ENCODE measurements around the gene PITPNC1. TPM values are rescaled to one million over a fixed set of nuclear protein-coding genes. Genes with fewer than 3 reads are reported as not detected.

Gene PITPNC1
- polyA plus RNA-seq, 1 donor from 2014 or later: 18.8 TPM

GRCh38 chr17:67369676-67370075, 7.4 kb upstream of the PITPNC1 start:
- Histone ChIP-seq H3K4me2 (ENCODE audit: low read length) (no peak overlapping the region), H3K27me3 (ENCODE audit: insufficient read depth, low read depth, low read length) (no peaks in the 10 kb centered on the region), H3K9ac (ENCODE audit: low read length) (no peak overlapping the region), H4K20me1 (ENCODE audit: insufficient read depth) (no peaks in the 10 kb centered on the region), H3K27ac (ENCODE audit: low read length) (no peak overlapping the region), H2AFZ (ENCODE audit: low read depth, low read length) (no peak overlapping the region), H3K36me3 (ENCODE audit: insufficient read depth, low read length) (no peaks in the 10 kb centered on the region), H3K4me3 (ENCODE audit: low read length) (no peak overlapping the region), H3F3A (ENCODE audit: insufficient read depth, low read length, poor library complexity, severe bottlenecking) (no peaks in the 10 kb centered on the region), H3K79me2 (replicated peaks; ENCODE audit: insufficient read depth, low read length) (peaks cover 22% of the 10 kb centered on the region), H3K9me3 (ENCODE audit: low read length) (no peaks in the 10 kb centered on the region), H3K9me2 (ENCODE audit: insufficient read depth, low read length) (no peaks in the 10 kb centered on the region)
- TF ChIP-seq RAD21 (conservative IDR thresholded peaks at IDR 0.05): no peak
- no peak for TF ChIP-seq CTCF (IDR thresholded peaks at IDR 0.05; ENCODE audit: poor library complexity, severe bottlenecking)
- TF ChIP-seq EP300 (conservative IDR thresholded peaks at IDR 0.05; ENCODE audit: poor library complexity, severe bottlenecking): no peak
- TF ChIP-seq EZH2 (IDR thresholded peaks at IDR 0.05; ENCODE audit: borderline replicate concordance, insufficient read depth, low read length, poor library complexity, severe bottlenecking): no peak
- TF ChIP-seq SMC3 (conservative IDR thresholded peaks at IDR 0.05; ENCODE audit: poor library complexity): no peak
- no peak for TF ChIP-seq REST (IDR thresholded peaks at IDR 0.05; ENCODE audit: borderline replicate concordance)

GRCh38 chr17:67372751-67373150, 4.3 kb upstream of the PITPNC1 start:
- Histone ChIP-seq H3K9me2 (ENCODE audit: insufficient read depth, low read length) (no peaks in the 10 kb centered on the region), H3F3A (ENCODE audit: insufficient read depth, low read length, poor library complexity, severe bottlenecking) (no peaks in the 10 kb centered on the region), H4K20me1 (ENCODE audit: insufficient read depth) (no peaks in the 10 kb centered on the region), H3K27me3 (ENCODE audit: insufficient read depth, low read depth, low read length) (no peaks in the 10 kb centered on the region), H3K27ac (ENCODE audit: low read length) (no peak overlapping the region), H3K36me3 (ENCODE audit: insufficient read depth, low read length) (no peaks in the 10 kb centered on the region), H3K79me2 (replicated peaks; ENCODE audit: insufficient read depth, low read length) (no peaks in the 10 kb centered on the region), H2AFZ (ENCODE audit: low read depth, low read length) (no peak overlapping the region), H3K9me3 (ENCODE audit: low read length) (no peaks in the 10 kb centered on the region), H3K9ac (ENCODE audit: low read length) (no peak overlapping the region), H3K4me3 (ENCODE audit: low read length) (no peak overlapping the region), H3K4me2 (ENCODE audit: low read length) (no peak overlapping the region)
- TF ChIP-seq REST (IDR thresholded peaks at IDR 0.05; ENCODE audit: borderline replicate concordance) (no peak), POLR2AphosphoS5 (IDR thresholded peaks at IDR 0.05) (no peak), TAF1 (IDR thresholded peaks at IDR 0.05; ENCODE audit: low read depth) (no peak), RAD21 (conservative IDR thresholded peaks at IDR 0.05) (no peak), MXI1 (conservative IDR thresholded peaks at IDR 0.05; ENCODE audit: poor library complexity, severe bottlenecking) (no peak)

All from neural cell (in vitro differentiated cells).